Measurements from ENCODE around the gene TRIP6. TPM values are rescaled to one million over a fixed set of nuclear protein-coding genes. Genes with fewer than 3 reads are reported as not detected.
"Not testable (repeated sequence)": the region's sequence is repeated elsewhere in the genome, so short reads cannot be mapped to it uniquely, and the experiment has no call there.

Gene TRIP6
- total RNA-seq, 1 donor from 2014 or later = 99.9 TPM

GRCh38 chr7:100852048-100852872 lies 14.9 kb upstream of the TRIP6 start, which contains the start of gene SLC12A9:
Gene SLC12A9, plus strand, starts transcription at chr7:100852713. Its CDS starts 1,485 bp downstream, at chr7:100854198.
- Histone ChIP-seq H2AFZ (ENCODE audit: low read depth, low read length) (peak within 1 kb of the TSS; percentile 92), H3K9me3 (ENCODE audit: insufficient read depth, low read depth, low read length) (no peaks in the 10 kb centered on the region), H3K27me3 (ENCODE audit: insufficient read depth, low read length) (no peaks in the 10 kb centered on the region), H3K4me2 (ENCODE audit: low read length) (peak within 1 kb of the TSS; percentile 100), H3K27ac (ENCODE audit: low read depth, low read length) (no peak within 1 kb of the TSS), H3K9ac (ENCODE audit: low read length) (peak within 1 kb of the TSS; percentile 86), H3K79me2 (ENCODE audit: insufficient read depth, low read length) (peaks cover 16% of the 10 kb centered on the region), H3K4me3 (ENCODE audit: insufficient read depth, low read depth, low read length) (peak within 1 kb of the TSS; percentile 73), H3K36me3 (ENCODE audit: insufficient read depth, low read length) (no peaks in the 10 kb centered on the region), H3K4me1 (ENCODE audit: insufficient read depth, low read length) (peaks cover 11% of the 10 kb centered on the region), H4K20me1 (ENCODE audit: insufficient read depth, low read length) (peaks cover 11% of the 10 kb centered on the region)
- Mint-ChIP-seq H3K4me3 (ENCODE audit: unreplicated experiment) (peak within 1 kb of the TSS; percentile 90), H3K4me1 (ENCODE audit: low read depth, unreplicated experiment) (peaks cover 4% of the 10 kb centered on the region), H3K36me3 (ENCODE audit: low read depth, unreplicated experiment) (no peaks in the 10 kb centered on the region), H3K9me3 (ENCODE audit: unreplicated experiment) (no peaks in the 10 kb centered on the region), H3K27ac (ENCODE audit: unreplicated experiment) (peak within 1 kb of the TSS; percentile 77), H3K27me3 (ENCODE audit: low read depth, unreplicated experiment) (no peaks in the 10 kb centered on the region)
- FAIRE-seq = peak; percentile 17
- peak; percentile 71 for DNase-seq (ENCODE audit: low read depth)
- TF ChIP-seq CTCF (IDR thresholded peaks at IDR 0.05; ENCODE audit: insufficient read depth, low read depth, low read length) (peak; percentile 76), EZH2 (IDR thresholded peaks at IDR 0.05; ENCODE audit: insufficient read depth, low read length) (no peak)

GRCh38 chr7:100854146-100854895 lies 12.9 kb upstream of the TRIP6 start:
- H3K27me3 ChIP-seq (ENCODE audit: insufficient read depth, low read length) = no peaks in the 10 kb centered on the region
- H3K27me3 Mint-ChIP-seq (ENCODE audit: low read depth, unreplicated experiment) = no peaks in the 10 kb centered on the region
- peak overlapping the region; percentile 60 for H3K4me3 Mint-ChIP-seq (ENCODE audit: unreplicated experiment)
- no peaks in the 10 kb centered on the region for H3K9me3 ChIP-seq (ENCODE audit: insufficient read depth, low read depth, low read length)
- peaks cover 11% of the 10 kb centered on the region for H3K4me1 ChIP-seq (ENCODE audit: insufficient read depth, low read length)
- DNase-seq (ENCODE audit: low read depth) = no peak
- H3K4me2 ChIP-seq (ENCODE audit: low read length) = no peak overlapping the region
- no peak overlapping the region for H2AFZ ChIP-seq (ENCODE audit: low read depth, low read length)
- no peaks in the 10 kb centered on the region for H3K36me3 ChIP-seq (ENCODE audit: insufficient read depth, low read length)
- no peak overlapping the region for H3K4me3 ChIP-seq (ENCODE audit: insufficient read depth, low read depth, low read length)
- no peak overlapping the region for H3K9ac ChIP-seq (ENCODE audit: low read length)
- H3K4me1 Mint-ChIP-seq (ENCODE audit: low read depth, unreplicated experiment) = peaks cover 6% of the 10 kb centered on the region
- no peaks in the 10 kb centered on the region for H3K36me3 Mint-ChIP-seq (ENCODE audit: low read depth, unreplicated experiment)
- H3K27ac Mint-ChIP-seq (ENCODE audit: unreplicated experiment) = no peak overlapping the region
- no peak for FAIRE-seq
- TF ChIP-seq CTCF (IDR thresholded peaks at IDR 0.05; ENCODE audit: insufficient read depth, low read depth, low read length) (no peak), EZH2 (IDR thresholded peaks at IDR 0.05; ENCODE audit: insufficient read depth, low read length) (no peak)
- H3K79me2 ChIP-seq (ENCODE audit: insufficient read depth, low read length) = peaks cover 16% of the 10 kb centered on the region
- no peak overlapping the region for H3K27ac ChIP-seq (ENCODE audit: low read depth, low read length)
- peaks cover 19% of the 10 kb centered on the region for H4K20me1 ChIP-seq (ENCODE audit: insufficient read depth, low read length)
- no peaks in the 10 kb centered on the region for H3K9me3 Mint-ChIP-seq (ENCODE audit: unreplicated experiment)

- H3K4me1 Mint-ChIP-seq (ENCODE audit: low read depth, unreplicated experiment); H2AFZ ChIP-seq (ENCODE audit: low read depth, low read length); H3K27me3 Mint-ChIP-seq (ENCODE audit: low read depth, unreplicated experiment); H3K4me3 Mint-ChIP-seq (ENCODE audit: unreplicated experiment); H3K27ac ChIP-seq (ENCODE audit: low read depth, low read length); DNase-seq (ENCODE audit: low read depth); FAIRE-seq; H3K36me3 Mint-ChIP-seq (ENCODE audit: low read depth, unreplicated experiment); H3K9me3 ChIP-seq (ENCODE audit: insufficient read depth, low read depth, low read length); H3K36me3 ChIP-seq (ENCODE audit: insufficient read depth, low read length); H3K27me3 ChIP-seq (ENCODE audit: insufficient read depth, low read length); H3K9me3 Mint-ChIP-seq (ENCODE audit: unreplicated experiment); H3K27ac Mint-ChIP-seq (ENCODE audit: unreplicated experiment); H3K4me3 ChIP-seq (ENCODE audit: insufficient read depth, low read depth, low read length); H3K4me2 ChIP-seq (ENCODE audit: low read length); H3K9ac ChIP-seq (ENCODE audit: low read length): not testable (repeated sequence)
- Histone ChIP-seq H4K20me1 (ENCODE audit: insufficient read depth, low read length) (peaks cover 20% of the 10 kb centered on the region), H3K79me2 (ENCODE audit: insufficient read depth, low read length) (peaks cover 16% of the 10 kb centered on the region), H3K4me1 (ENCODE audit: insufficient read depth, low read length) (peaks cover 11% of the 10 kb centered on the region)
These were observed 12.3 kb upstream of the TRIP6 start for GRCh38 chr7:100854899-100855298.

Measured in astrocyte (in vitro differentiated cells and primary cell).